ENCODE results near the gene TNS4.

The TNS4 gene

GRCh38 chr17:40454613-40454995 is 46.8 kb downstream of the TNS4 start:
- no peak for DNase-seq

- DNase-seq = no peak
Observed at GRCh38 chr17:40453881-40454612, 47.4 kb downstream of the TNS4 start.

GRCh38 chr17:40452921-40453378 is 48.5 kb downstream of the TNS4 start:
- DNase-seq = no peak

GRCh38 chr17:40452216-40452787 is 49.1 kb downstream of the TNS4 start:
- DNase-seq = no peak

GRCh38 chr17:40451420-40451819 is 50.0 kb downstream of the TNS4 start:
- DNase-seq = no peak

GRCh38 chr17:40450175-40450574 is 51.2 kb downstream of the TNS4 start:
- peak; percentile 25 for DNase-seq

- DNase-seq = no peak
Observed at GRCh38 chr17:40448639-40449261, 52.7 kb downstream of the TNS4 start.

- DNase-seq = no peak
Observed at GRCh38 chr17:40448213-40448638, 53.2 kb downstream of the TNS4 start.

GRCh38 chr17:40447806-40448205 is 53.6 kb downstream of the TNS4 start:
- no peak for DNase-seq

GRCh38 chr17:40447148-40447644 is 54.2 kb downstream of the TNS4 start:
- no peak for DNase-seq

- DNase-seq = no peak
Observed at GRCh38 chr17:40445751-40446468, 55.5 kb downstream of the TNS4 start.

- no peak for DNase-seq
Observed at GRCh38 chr17:40443988-40444899, 57.2 kb downstream of the TNS4 start.

GRCh38 chr17:40443196-40443987 is 58.0 kb downstream of the TNS4 start, which contains the start of gene IGFBP4:
Gene IGFBP4 (plus strand): TSS chr17:40443450. CDS start chr17:40443736, 286 bp downstream.
- DNase-seq = no peak

GRCh38 chr17:40442392-40443195 is 58.8 kb downstream of the TNS4 start:
- DNase-seq = no peak

GRCh38 chr17:40440166-40440565 is 61.3 kb downstream of the TNS4 start:
- no peak for DNase-seq

- DNase-seq = no peak
Observed at GRCh38 chr17:40437095-40437732, 64.2 kb downstream of the TNS4 start.

- no peak for DNase-seq
Observed at GRCh38 chr17:40436636-40437035, 64.8 kb downstream of the TNS4 start.

GRCh38 chr17:40433551-40434415 is 67.6 kb downstream of the TNS4 start:
- no peak for DNase-seq
